GM19099 (cell line): ENCODE measurements around the gene DYNLT4.

ENCODE experiments used
- POLR2A ChIP-seq: IDR thresholded peaks from 3 replicates; pipeline ENCODE4 v1.6.1; 2011; ENCODE audit warnings: low read depth; ENCODE audit not compliant: insufficient read length; ENCODE audit errors: extremely low read depth

Gene DYNLT4

GRCh38 chr1:44760876-44761275 lies 46.3 kb downstream of the DYNLT4 start:
- no peak for TF ChIP-seq POLR2A

- no peak for TF ChIP-seq POLR2A
Observed at GRCh38 chr1:44759077-44759476, 48.1 kb downstream of the DYNLT4 start.

- no peak for TF ChIP-seq POLR2A
Observed at GRCh38 chr1:44757420-44757819, 49.7 kb downstream of the DYNLT4 start.
